HG02759 (cell line): ENCODE measurements around the gene RAB28.
A peak's percentile ranks its signal among the peaks of the same experiment; 100 is the strongest.

Source experiments
- ATAC-seq: cut with Tn5 transposase; IDR thresholded peaks from one replicate; pipeline ENCODE4 v1.9.1; 2021; ENCODE audit warnings: mild to moderate bottlenecking, moderate library complexity; ENCODE audit not compliant: unreplicated experiment

RAB28 gene

DNA sequence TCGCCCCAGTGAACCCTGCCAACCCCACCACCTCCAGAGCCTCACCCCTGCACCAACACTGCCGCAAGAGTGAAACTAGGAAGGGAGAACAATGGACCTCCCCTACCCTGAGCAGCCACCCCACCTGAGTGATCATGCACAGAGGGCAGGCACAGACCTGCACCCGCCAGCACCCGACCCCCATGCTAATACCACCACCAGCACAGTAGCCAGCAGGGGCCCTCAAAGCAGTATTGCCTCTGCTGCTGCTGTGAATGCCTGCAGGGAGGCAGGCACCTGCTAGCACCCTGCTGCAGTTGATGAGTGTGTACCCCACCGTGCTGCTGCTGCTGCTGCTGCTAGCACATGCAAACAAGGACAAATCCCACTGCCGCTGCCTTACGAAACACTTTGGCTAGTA, 100.1 kb downstream of the RAB28 start:
- ATAC-seq: no peak

DNA sequence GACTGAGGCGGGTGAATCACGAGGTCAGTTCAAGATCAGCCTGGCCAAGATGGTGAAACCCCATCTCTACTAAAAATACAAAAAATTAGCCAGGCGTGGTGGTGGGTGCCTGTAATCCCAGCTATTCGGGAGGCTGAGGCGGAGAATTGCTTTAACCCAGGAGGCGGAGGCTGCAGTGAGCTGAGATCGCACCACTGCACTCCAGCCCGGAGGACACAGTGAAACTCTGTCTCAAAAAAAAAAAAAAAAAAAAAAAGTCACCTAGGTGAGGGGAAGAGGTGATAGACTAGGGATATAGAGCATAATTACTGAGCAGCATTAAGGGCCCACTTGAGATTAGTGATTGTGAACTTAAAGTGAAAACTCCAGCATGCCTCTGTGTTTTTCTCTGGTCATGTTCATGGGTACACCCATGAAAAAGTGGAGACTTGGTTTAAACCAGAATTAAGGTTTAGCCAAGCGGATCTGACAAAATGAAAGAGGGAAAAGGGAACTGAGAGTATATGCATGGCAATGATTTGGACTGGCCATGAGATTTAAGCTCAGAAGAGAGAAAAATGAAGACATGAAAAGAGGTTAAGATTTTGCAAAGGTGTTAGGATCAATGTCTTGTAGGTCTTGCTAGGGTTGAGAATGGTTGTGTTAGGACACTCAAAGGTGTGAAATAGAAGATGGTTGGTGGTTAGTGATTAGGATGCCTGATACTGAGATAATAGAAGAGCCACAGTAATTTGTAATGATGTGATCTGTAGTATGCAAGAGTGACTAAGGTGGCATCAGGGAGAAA, 105.0 kb downstream of the RAB28 start:
- peak; percentile 81 for ATAC-seq

DNA sequence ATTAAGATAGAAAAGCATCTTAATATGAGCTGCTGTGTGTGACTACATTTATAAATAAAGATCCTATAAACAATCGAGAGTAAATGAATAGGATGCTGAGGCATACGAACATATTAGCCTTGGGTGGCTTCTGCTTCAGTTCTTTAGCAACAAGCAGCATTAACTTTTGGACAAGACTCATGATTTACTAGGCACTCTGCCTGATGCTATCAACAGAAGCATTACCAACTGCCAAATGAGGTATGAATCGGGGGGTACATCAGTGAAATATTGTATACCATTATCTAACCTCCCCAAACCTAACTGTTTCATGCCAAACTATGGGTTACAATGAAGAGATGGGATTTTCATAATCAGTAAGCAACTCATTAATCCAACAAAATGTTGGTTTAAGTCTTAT, 113.1 kb downstream of the RAB28 start:
- no peak for ATAC-seq

- ATAC-seq: no peak
Measured at GRCh38 chr4:13368217-13368616, 115.9 kb downstream of the RAB28 start.

DNA sequence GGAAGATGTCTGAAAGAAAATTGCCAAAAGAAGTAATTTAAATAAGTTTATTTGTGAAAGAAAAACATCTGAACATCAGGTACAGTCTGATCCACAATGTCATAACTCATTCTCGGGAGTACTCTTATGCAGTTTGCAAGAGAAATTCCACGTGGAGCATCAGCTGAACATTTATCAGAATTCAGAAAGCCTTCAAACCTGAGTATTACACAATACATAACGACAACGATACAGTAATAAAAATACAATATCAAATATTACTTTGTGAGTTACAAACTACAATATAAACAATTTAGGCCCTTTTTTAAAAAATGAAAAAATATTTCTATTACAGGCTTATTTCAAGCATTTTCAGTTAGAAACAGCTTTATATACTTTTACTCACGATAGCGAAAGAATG, 116.4 kb downstream of the RAB28 start:
- no peak for ATAC-seq

DNA sequence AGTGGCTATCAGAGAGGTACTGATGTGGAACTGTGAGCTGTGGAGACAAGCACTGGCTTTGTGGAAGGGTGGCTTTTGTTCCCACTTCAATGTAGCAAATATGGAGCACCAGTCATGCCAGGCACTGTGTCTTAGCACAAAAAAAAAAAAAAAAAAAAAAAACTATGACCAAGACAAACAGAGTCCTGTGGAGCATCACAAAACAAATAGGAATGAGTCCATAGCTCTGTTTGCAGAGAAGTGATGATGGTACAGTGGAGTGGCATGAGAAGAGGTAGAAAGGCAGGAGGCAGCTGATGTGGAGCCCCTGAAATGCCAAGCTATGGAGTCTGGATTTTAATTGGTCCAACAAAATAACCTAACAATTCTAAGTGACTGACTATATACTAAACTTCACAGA, 116.9 kb downstream of the RAB28 start:
- no peak for ATAC-seq

DNA sequence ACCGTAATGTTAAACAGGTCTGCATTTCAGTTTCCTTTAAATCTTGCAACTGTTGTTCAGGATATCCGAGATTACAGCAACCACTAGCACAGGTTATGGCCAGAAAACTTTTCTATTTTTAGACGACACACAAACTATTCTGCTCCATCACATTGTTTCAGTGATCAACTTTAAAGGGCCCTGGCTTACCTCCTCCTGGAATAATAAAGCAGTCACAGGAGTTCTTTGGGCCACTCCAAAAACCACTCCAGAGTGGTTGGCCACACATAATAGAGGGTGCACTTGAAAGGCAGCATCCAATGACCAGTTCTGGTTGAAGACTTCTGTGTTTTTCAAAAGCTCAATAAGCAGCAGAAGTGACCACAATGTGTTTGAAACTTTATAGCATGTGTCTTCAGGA, 118.9 kb downstream of the RAB28 start:
- no peak for ATAC-seq

GRCh38 chr4:13364653-13365052, 119.5 kb downstream of the RAB28 start:
- ATAC-seq: no peak

DNA sequence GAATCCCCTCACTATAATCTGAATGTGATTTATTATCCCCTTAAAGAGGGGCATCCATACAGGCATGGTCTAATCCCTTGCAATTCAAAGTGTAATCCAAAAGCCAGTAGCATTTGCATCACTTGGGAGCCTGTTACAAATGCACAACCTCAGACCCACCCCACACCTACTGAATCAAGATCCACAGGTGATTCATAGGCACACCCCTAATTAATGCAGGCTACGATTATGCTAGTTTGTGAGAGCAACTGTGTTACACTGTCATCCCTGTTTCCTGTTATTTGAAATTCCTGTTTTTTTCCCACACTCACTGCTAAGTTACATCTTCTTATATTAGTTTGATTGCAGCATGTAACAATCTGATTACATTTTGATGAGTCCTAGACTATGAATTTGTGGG, 120.0 kb downstream of the RAB28 start:
- ATAC-seq: no peak

GRCh38 chr4:13359809-13360208, 124.3 kb downstream of the RAB28 start:
- ATAC-seq: no peak

- no peak for ATAC-seq
Measured at GRCh38 chr4:13355111-13355880, 128.8 kb downstream of the RAB28 start.

GRCh38 chr4:13349096-13349495, 135.0 kb downstream of the RAB28 start:
- ATAC-seq: no peak

- ATAC-seq: no peak
Measured at GRCh38 chr4:13348216-13348615, 135.9 kb downstream of the RAB28 start.

- ATAC-seq: no peak
Measured at GRCh38 chr4:13347517-13348125, 136.5 kb downstream of the RAB28 start.

GRCh38 chr4:13344216-13344615, 139.9 kb downstream of the RAB28 start:
- ATAC-seq: no peak

DNA sequence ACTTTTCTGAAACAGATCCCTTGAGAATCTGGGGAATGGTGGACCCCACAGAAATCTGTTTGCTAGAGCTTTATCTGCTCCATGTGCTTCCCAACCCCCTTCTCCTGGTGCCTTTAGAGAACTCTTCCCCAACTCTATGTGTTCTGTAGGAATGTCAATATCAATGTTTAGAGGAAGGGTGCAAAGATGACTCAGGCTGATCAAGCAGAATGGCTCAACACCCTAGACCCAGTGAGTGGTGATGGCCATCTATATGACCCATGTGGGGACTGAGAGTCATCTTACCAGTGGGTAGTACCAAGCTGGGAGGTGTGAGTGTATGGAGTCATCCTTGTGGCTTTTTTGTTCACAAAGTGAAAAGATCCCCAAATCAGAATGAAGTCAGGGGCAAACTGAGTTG, 143.5 kb downstream of the RAB28 start:
- ATAC-seq: no peak

DNA sequence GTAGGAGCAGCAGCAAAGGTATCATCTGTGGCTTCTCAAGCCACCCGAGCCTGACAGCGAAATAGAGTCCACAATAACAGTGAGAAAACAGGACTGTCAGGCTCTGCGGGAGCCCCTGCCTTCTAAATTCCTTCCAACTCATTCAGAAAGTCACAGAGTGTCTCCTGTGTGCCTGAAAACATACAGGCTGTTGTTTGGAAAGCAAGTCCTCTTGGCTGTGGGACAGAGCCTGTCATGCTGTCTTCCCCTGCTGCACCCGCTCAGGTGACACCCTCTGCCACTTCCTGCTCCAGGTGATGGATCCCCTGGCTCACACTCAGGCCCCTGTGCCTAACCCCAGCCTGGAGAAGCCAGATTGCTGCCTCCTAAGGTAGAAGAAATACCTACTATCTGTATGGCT, 152.3 kb downstream of the RAB28 start:
- no peak for ATAC-seq

- ATAC-seq: no peak
Measured at GRCh38 chr4:13329963-13330362, 154.2 kb downstream of the RAB28 start.

DNA sequence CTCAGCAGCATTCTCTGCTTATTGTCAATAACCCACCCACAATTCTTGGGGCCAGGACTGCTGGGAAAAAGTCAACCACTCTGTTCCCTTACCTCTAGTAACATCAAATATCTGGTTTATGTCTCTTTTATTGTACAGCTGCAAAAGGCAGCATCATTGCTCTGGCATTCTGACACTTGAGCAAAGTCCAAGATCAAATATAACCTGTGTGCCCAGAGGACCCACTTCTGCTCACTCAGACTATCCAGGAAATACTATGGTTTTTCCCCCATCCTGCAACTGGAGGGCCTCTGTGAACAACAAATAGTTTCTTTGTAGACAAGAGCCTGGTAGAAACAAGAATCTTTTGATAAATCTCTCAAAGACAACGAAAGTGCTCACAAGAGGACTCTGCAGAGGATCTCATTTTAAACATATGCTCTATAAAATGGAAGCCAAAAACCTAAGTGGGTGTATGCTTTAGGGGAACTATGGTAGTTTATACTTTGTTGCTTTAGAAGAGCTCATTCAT, 154.7 kb downstream of the RAB28 start:
- ATAC-seq: no peak

- no peak for ATAC-seq
Measured at GRCh38 chr4:13328591-13328990, 155.5 kb downstream of the RAB28 start.

GRCh38 chr4:13327991-13328390, 156.1 kb downstream of the RAB28 start:
- ATAC-seq: no peak

DNA sequence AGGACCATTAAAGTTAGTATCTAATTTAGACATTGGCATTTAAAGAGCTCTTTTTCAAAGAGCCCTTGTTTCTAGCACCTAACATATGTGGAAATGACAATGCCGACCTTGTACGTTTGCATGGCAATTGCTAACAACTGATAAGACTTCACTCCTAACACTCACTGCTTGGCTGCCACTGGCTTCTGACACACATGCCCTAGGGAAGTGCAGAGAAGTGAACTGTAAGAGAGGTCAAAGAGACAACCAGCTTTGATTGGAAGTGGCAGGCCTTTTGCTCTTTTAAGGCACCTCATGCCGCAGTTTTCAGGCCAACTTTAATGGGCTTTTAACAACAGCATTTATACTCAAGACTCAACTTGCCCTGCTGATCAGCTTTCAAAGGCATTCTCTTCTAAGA, 158.4 kb downstream of the RAB28 start:
- ATAC-seq: no peak
